ENCODE results near the gene SMIM26. TPM values are rescaled to one million over a fixed set of nuclear protein-coding genes. Genes with fewer than 3 reads are reported as not detected.
"Not testable (repeated sequence)": the region's sequence is repeated elsewhere in the genome, so short reads cannot be mapped to it uniquely, and the experiment has no call there.

Gene SMIM26
- 10 to 100 TPM; 80.8 to 85.4 (median 83.2) TPM for polyA plus RNA-seq (ENCODE audit: insufficient read length in 3 of 3)

GRCh38 chr20:18566892-18567738 lies at the start of gene SMIM26:
TSS of gene SMIM26 (plus strand) at chr20:18567432. CDS start at chr20:18567479, 47 bp downstream.
- DNase-seq (ENCODE audit: low read depth in 3 of 3, low spot score in 2 of 3), result peak; percentile 76 to 88 (median 82)

- DNase-seq (ENCODE audit: low read depth in 3 of 3, low spot score in 2 of 3), result not testable (repeated sequence)
Observed at GRCh38 chr20:18522066-18522465, 45.2 kb upstream of the SMIM26 start.

GRCh38 chr20:18523066-18523465 lies 44.2 kb upstream of the SMIM26 start:
- DNase-seq (ENCODE audit: low read depth in 3 of 3, low spot score in 2 of 3), result no peak

GRCh38 chr20:18524646-18525045 lies 42.6 kb upstream of the SMIM26 start:
- DNase-seq (ENCODE audit: low read depth in 3 of 3, low spot score in 2 of 3), result no peak

GRCh38 chr20:18526761-18527160 lies 40.5 kb upstream of the SMIM26 start:
- not testable (repeated sequence) for DNase-seq (ENCODE audit: low read depth in 3 of 3, low spot score in 2 of 3)

GRCh38 chr20:18527339-18527738 lies 39.9 kb upstream of the SMIM26 start:
- no peak for DNase-seq (ENCODE audit: low read depth in 3 of 3, low spot score in 2 of 3)

GRCh38 chr20:18527836-18528235 lies 39.4 kb upstream of the SMIM26 start:
- DNase-seq (ENCODE audit: low read depth in 3 of 3, low spot score in 2 of 3), result no peak

GRCh38 chr20:18529041-18529440 lies 38.2 kb upstream of the SMIM26 start:
- DNase-seq (ENCODE audit: low read depth in 3 of 3, low spot score in 2 of 3), result no peak

- no peak for DNase-seq (ENCODE audit: low read depth in 3 of 3, low spot score in 2 of 3)
Observed at GRCh38 chr20:18532626-18533025, 34.6 kb upstream of the SMIM26 start.

GRCh38 chr20:18533491-18533890 lies 33.7 kb upstream of the SMIM26 start:
- no peak for DNase-seq (ENCODE audit: low read depth in 3 of 3, low spot score in 2 of 3)

GRCh38 chr20:18533978-18534644 lies 33.1 kb upstream of the SMIM26 start:
- no peak for DNase-seq (ENCODE audit: low read depth in 3 of 3, low spot score in 2 of 3)

- DNase-seq (ENCODE audit: low read depth in 3 of 3, low spot score in 2 of 3), result no peak
Observed at GRCh38 chr20:18537651-18538050, 29.6 kb upstream of the SMIM26 start.

GRCh38 chr20:18541741-18542140 lies 25.5 kb upstream of the SMIM26 start:
- no peak for DNase-seq (ENCODE audit: low read depth in 3 of 3, low spot score in 2 of 3)

- DNase-seq (ENCODE audit: low read depth in 3 of 3, low spot score in 2 of 3), result no peak
Observed at GRCh38 chr20:18543216-18543615, 24.0 kb upstream of the SMIM26 start.

GRCh38 chr20:18543932-18544331 lies 23.3 kb upstream of the SMIM26 start:
- no peak for DNase-seq (ENCODE audit: low read depth in 3 of 3, low spot score in 2 of 3)

GRCh38 chr20:18545566-18545965 lies 21.7 kb upstream of the SMIM26 start:
- no peak for DNase-seq (ENCODE audit: low read depth in 3 of 3, low spot score in 2 of 3)

GRCh38 chr20:18548465-18548864 lies 18.8 kb upstream of the SMIM26 start:
- DNase-seq (ENCODE audit: low read depth in 3 of 3, low spot score in 2 of 3), result no peak

- no peak for DNase-seq (ENCODE audit: low read depth in 3 of 3, low spot score in 2 of 3)
Observed at GRCh38 chr20:18553746-18554145, 13.5 kb upstream of the SMIM26 start.

GRCh38 chr20:18567739-18568091 lies 483 bp downstream of the SMIM26 start:
- peak in 1 of 3 donors; percentile 45 for DNase-seq (ENCODE audit: low read depth in 3 of 3, low spot score in 2 of 3)

- no peak for DNase-seq (ENCODE audit: low read depth in 3 of 3, low spot score in 2 of 3)
Observed at GRCh38 chr20:18571009-18571408, 3.8 kb downstream of the SMIM26 start.

GRCh38 chr20:18571578-18571977 lies 4.3 kb downstream of the SMIM26 start:
- DNase-seq (ENCODE audit: low read depth in 3 of 3, low spot score in 2 of 3), result no peak

GRCh38 chr20:18577942-18578341 lies 10.7 kb downstream of the SMIM26 start:
- no peak for DNase-seq (ENCODE audit: low read depth in 3 of 3, low spot score in 2 of 3)

Measured in right renal cortex interstitium (tissue), 3 donors.